ENCODE data around the gene BAK1. TPM values are rescaled to one million over a fixed set of nuclear protein-coding genes. Genes with fewer than 3 reads are reported as not detected.
"Not testable (repeated sequence)": the region's sequence is repeated elsewhere in the genome, so short reads cannot be mapped to it uniquely, and the experiment has no call there.

Gene BAK1
- total RNA-seq, 2 experiments from 2014 or later = 70.9 to 74.4 TPM

DNA sequence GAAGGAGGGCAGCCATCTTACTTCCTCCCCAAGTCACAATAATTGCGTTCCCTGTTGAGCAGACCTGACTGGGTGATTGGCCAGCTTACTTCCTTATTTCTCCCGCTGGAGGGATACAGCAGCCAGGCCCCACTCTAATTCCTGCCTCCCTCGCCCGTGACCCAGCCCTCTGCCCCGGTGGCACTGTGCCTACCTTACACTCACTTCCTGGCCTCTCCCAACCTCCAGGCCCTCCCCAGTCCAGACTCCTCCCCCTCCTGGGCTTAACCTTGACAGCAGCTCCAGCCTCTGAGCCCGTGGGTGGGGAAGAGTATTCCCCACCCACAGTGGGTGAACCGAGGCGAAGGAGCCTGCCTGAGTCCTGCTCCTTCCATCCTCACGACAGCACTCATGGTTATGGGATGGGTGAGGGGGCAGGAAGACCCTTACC lies 3.0 kb downstream of the BAK1 start:
- Mint-ChIP-seq H3K9me3 (ENCODE audit: low read depth) (no peaks in the 10 kb centered on the region), H3K27ac (peak overlapping the region; percentile 97), H3K4me1 (peaks cover 43% of the 10 kb centered on the region), H3K27me3 (no peaks in the 10 kb centered on the region), H3K4me3 (peak overlapping the region; percentile 99), H3K36me3 (peaks cover 41% of the 10 kb centered on the region)
- ATAC-seq = no peak
- CTCF ChIA-PET = interaction anchor here (1.3 kb wide), 1 partner anchor 8 kb away, joined by 4 read pairs; no protein-coding TSS in a partner anchor
- DNase-seq = no peak

DNA sequence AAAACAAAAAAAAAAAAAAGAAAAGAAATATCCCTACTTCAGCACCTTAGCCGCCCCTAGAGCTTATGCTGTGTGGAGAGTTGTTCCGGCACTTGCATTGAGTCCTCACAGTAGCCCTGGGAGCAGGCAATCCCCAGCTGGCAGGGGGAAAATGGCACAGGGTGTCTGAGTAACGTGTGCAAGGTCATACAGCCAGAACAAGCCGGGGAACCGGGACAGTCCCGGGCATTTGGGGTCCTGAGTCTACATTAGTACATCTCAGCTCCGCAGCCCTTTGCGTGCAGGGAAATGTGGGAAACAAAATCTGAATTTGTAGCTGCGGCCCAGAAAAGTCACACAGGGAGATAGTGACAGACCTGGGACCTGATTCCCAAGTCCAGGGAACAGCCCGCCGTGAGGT lies 3.4 kb downstream of the BAK1 start:
- Mint-ChIP-seq H3K4me3 (peak overlapping the region; percentile 99), H3K27me3 (no peaks in the 10 kb centered on the region), H3K27ac (no peak overlapping the region), H3K4me1 (peaks cover 48% of the 10 kb centered on the region), H3K36me3 (peaks cover 45% of the 10 kb centered on the region), H3K9me3 (ENCODE audit: low read depth) (no peaks in the 10 kb centered on the region)
- ATAC-seq (no peak), DNase-seq (no peak)
- CTCF ChIA-PET = interaction anchor here (1.3 kb wide), 1 partner anchor 8 kb away, joined by 4 read pairs; no protein-coding TSS in a partner anchor

- peaks cover 56% of the 10 kb centered on the region for H3K4me1 Mint-ChIP-seq
- no peak overlapping the region for H3K27ac Mint-ChIP-seq
- peaks cover 48% of the 10 kb centered on the region for H3K36me3 Mint-ChIP-seq
- DNase-seq = no peak
- no peak overlapping the region for H3K4me3 Mint-ChIP-seq
- no peak for ATAC-seq
- no peaks in the 10 kb centered on the region for H3K27me3 Mint-ChIP-seq
- CTCF ChIA-PET = interaction anchor here (0.9 to 1.0 kb wide), 2 partner anchors 8 to 125 kb away, joined by 3 read pairs; no protein-coding TSS in a partner anchor
- H3K9me3 Mint-ChIP-seq (ENCODE audit: low read depth) = no peaks in the 10 kb centered on the region
Measured at GRCh38 chr6:33575211-33575610, 4.9 kb downstream of the BAK1 start.

DNA sequence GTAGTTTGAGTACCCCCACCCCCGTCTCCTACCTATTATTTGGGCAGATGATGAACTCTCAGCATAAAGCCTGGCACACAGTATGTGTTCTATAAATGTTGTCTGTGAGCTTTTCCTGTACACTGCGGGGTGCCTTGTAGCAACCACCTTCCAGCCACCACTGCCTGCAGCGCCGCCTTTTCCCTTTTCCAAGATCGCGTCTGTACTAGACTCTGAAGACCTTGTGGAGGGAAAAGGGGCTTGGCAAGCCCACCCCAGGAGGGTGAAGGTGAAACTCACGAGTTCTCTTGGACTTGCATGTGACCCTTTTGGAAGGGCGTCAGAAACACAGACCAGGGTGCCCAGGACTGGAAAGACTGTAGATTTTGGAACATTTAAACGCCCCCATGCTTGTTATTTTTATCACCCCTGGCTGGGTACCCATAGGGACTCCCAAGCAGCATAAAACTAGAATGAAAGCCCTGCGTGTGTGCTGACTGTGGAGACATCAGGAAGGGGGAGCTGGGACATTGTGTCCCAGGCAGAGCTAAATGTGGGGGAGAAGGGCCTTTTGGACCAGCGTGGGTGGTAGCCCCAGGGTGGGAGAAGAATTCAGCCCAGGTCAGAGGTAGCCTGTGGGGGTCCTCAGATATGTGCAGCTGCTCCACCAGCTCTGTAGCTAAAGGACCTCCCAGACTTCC lies 8.3 kb downstream of the BAK1 start:
- Mint-ChIP-seq H3K36me3 (peaks cover 51% of the 10 kb centered on the region), H3K4me3 (peak overlapping the region; percentile 74), H3K27ac (peak overlapping the region; percentile 97), H3K27me3 (no peaks in the 10 kb centered on the region), H3K4me1 (peaks cover 56% of the 10 kb centered on the region), H3K9me3 (ENCODE audit: low read depth) (no peaks in the 10 kb centered on the region)
- ATAC-seq (no peak), DNase-seq (no peak)
- CTCF ChIA-PET = interaction anchor here (1.0 to 3.9 kb wide), 6 partner anchors 8 to 149 kb away, joined by 3 to 30 read pairs (median 6); partner anchors contain the start of gene BAK1

GRCh38 chr6:33570806-33571636 lies 9.1 kb downstream of the BAK1 start:
- H3K4me1 Mint-ChIP-seq = peaks cover 54% of the 10 kb centered on the region
- DNase-seq (peak; percentile 99), ATAC-seq (peak; percentile 89)
- CTCF ChIA-PET = interaction anchor here (0.7 to 3.9 kb wide), 13 partner anchors 9 to 161 kb away, joined by 3 to 30 read pairs (median 4); partner anchors contain the start of genes BAK1 and ITPR3
- peak overlapping the region; percentile 74 for H3K4me3 Mint-ChIP-seq
- H3K9me3 Mint-ChIP-seq (ENCODE audit: low read depth) = no peaks in the 10 kb centered on the region
- no peaks in the 10 kb centered on the region for H3K27me3 Mint-ChIP-seq
- peak overlapping the region; percentile 97 for H3K27ac Mint-ChIP-seq
- H3K36me3 Mint-ChIP-seq = peaks cover 50% of the 10 kb centered on the region

- Mint-ChIP-seq H3K9me3 (ENCODE audit: low read depth) (no peaks in the 10 kb centered on the region), H3K36me3 (peaks cover 37% of the 10 kb centered on the region)
- no peak for DNase-seq
Measured at GRCh38 chr6:33568826-33569570, 11.1 kb downstream of the BAK1 start.

DNA sequence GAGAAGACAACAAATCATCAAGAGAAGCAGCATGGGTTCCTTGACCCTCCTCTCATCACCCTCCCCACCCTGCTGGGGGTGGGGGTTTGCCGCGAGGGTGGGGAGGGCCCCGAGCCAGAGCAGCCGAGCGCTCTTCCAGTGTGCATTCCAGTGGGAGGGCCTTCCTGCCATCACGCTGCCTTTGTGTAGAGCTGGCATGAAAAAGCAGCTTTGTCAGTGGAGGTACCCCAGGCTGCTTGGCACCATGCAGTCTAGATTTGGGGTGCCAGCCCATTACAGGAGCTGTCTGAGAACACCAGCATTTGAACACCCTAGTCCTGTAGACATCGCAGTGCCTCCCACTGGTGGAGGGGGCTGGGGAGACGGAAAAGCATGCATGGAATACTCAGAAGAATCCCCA lies 12.2 kb downstream of the BAK1 start:
- H3K4me1 Mint-ChIP-seq = peaks cover 43% of the 10 kb centered on the region
- CTCF ChIA-PET = interaction anchor here (1.0 kb wide), 1 partner anchor 17 kb away, joined by 4 read pairs; no protein-coding TSS in a partner anchor

More at GRCh38 chr6:33568826-33569570, 11.1 kb downstream of the BAK1 start:
- CTCF ChIA-PET = interaction anchor here (1.0 to 3.9 kb wide), 3 partner anchors 11 to 143 kb away, joined by 4 to 30 read pairs (median 4); partner anchors contain the start of gene BAK1
- peak overlapping the region; percentile 97 for H3K27ac Mint-ChIP-seq
- H3K27me3 Mint-ChIP-seq = no peaks in the 10 kb centered on the region
- H3K4me3 Mint-ChIP-seq = no peak overlapping the region
- no peak for ATAC-seq
- peaks cover 45% of the 10 kb centered on the region for H3K4me1 Mint-ChIP-seq

DNA sequence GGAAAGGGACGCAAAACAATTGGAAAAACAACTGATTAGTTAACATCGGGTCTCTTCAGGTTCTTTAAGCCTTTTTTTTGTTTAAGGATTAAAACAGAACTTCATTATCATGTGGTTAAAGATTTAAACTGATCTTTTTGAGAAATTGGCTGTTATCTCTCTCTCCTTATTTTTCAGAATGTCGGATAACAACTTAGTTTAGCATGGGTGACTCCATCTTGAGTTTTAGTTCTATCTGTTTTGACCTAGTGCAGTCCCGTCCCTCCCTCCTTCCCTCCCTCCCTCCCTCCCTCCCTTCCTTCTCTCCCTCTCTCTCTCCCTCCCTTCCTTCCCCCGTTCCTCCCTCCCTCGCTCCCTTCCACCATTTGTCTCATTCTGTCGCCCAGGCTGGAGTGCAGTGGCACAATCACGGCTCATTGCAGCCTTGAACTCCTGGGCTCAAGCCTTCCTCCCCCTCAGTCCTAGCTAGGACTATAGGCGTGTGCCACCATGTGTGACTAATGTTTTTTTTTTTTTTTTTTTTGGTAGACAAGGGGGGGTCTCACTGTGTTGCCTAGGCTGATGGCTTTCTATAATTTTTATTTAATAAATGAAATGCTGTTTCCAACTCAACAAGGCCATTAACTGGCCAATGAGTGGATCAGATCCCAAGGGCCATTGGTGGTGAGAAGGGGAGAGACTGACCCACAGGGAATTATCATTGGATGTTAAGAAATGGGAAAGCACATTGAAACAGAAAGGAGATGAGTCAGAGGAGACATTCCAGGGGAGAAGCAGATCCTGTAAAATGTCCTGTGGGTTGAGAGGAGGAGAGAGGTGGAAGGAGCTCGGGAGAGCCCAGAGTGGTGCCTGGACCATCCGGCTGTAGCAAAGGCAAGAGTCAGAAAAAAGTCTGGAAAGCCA lies 13.6 kb downstream of the BAK1 start:
- peak overlapping the region; percentile 5 for H3K27ac Mint-ChIP-seq
- CTCF ChIA-PET = interaction anchor here (1.2 kb wide), 1 partner anchor 20 kb away, joined by 6 read pairs; no protein-coding TSS in a partner anchor
- no peak for DNase-seq
- ATAC-seq = no peak
- peaks cover 44% of the 10 kb centered on the region for H3K4me1 Mint-ChIP-seq
- no peak overlapping the region for H3K4me3 Mint-ChIP-seq
- H3K36me3 Mint-ChIP-seq = peaks cover 26% of the 10 kb centered on the region
- H3K9me3 Mint-ChIP-seq (ENCODE audit: low read depth) = no peaks in the 10 kb centered on the region
- no peaks in the 10 kb centered on the region for H3K27me3 Mint-ChIP-seq

More for the DNA sequence above, 12.2 kb downstream of the BAK1 start:
- Mint-ChIP-seq H3K36me3 (peaks cover 34% of the 10 kb centered on the region), H3K4me3 (no peak overlapping the region), H3K27ac (peak overlapping the region; percentile 37), H3K9me3 (ENCODE audit: low read depth) (no peaks in the 10 kb centered on the region), H3K27me3 (no peaks in the 10 kb centered on the region)
- DNase-seq (no peak), ATAC-seq (no peak)

DNA sequence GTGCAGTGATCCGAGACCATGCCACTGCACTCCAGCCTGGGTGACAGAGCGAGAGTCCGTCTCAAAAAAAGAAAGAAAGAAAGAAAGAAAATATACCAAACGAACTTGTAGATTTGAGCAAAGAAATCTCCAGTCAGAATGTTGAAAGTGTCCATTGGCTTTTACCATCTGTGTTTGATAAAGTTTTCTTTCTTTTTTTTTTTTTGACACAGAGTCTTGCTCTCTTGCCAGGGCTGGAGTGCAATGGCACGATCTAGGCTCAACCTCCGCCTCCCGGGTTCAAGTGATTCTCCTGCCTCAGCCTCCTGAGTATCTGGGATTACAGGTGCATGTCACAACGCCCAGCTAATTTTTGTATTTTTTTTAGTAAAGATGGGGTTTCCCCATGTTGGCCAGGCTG lies 21.3 kb downstream of the BAK1 start:
- H3K27ac Mint-ChIP-seq = no peak overlapping the region
- H3K4me1 Mint-ChIP-seq = peaks cover 20% of the 10 kb centered on the region
- no peak for ATAC-seq
- CTCF ChIA-PET = no interaction called here
- peaks cover 3% of the 10 kb centered on the region for H3K36me3 Mint-ChIP-seq
- DNase-seq = no peak
- no peak overlapping the region for H3K4me3 Mint-ChIP-seq
- H3K9me3 Mint-ChIP-seq (ENCODE audit: low read depth) = no peaks in the 10 kb centered on the region
- H3K27me3 Mint-ChIP-seq = no peaks in the 10 kb centered on the region

- ATAC-seq (no peak), DNase-seq (no peak)
- no peak overlapping the region for H3K4me3 Mint-ChIP-seq
- no peak overlapping the region for H3K27ac Mint-ChIP-seq
- CTCF ChIA-PET = no interaction called here
- no peaks in the 10 kb centered on the region for H3K27me3 Mint-ChIP-seq
- H3K4me1 Mint-ChIP-seq = peaks cover 14% of the 10 kb centered on the region
- H3K9me3 Mint-ChIP-seq (ENCODE audit: low read depth) = no peaks in the 10 kb centered on the region
- H3K36me3 Mint-ChIP-seq = peaks cover 3% of the 10 kb centered on the region
Measured at GRCh38 chr6:33557376-33557775, 22.7 kb downstream of the BAK1 start.

DNA sequence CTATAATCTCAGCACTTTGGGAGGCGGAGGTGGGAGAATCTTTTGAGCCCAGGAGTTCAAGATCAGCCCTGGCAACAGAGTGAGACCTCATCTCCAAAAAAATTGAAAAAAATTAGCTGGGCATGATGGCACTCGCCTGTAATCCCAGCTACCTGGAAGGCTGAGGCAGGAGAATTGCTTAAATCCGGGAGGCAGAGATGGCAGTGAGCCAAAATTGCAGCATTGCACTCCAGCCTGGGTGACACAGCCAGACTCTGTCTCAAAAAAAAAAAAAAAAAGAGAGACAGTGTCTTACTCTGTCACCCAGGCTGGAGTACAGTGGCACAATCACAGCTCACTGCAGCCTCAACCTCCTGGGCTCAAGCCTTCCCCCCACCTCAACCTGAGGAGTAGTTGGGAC lies 27.2 kb downstream of the BAK1 start:
- not testable (repeated sequence) for H3K4me3 Mint-ChIP-seq; DNase-seq; H3K36me3 Mint-ChIP-seq; ATAC-seq; H3K27me3 Mint-ChIP-seq; H3K9me3 Mint-ChIP-seq (ENCODE audit: low read depth); H3K27ac Mint-ChIP-seq
- peaks cover 18% of the 10 kb centered on the region for H3K4me1 Mint-ChIP-seq
- CTCF ChIA-PET = interaction anchor here (0.6 kb wide), 1 partner anchor 43 kb away, joined by 3 read pairs; no protein-coding TSS in a partner anchor

DNA sequence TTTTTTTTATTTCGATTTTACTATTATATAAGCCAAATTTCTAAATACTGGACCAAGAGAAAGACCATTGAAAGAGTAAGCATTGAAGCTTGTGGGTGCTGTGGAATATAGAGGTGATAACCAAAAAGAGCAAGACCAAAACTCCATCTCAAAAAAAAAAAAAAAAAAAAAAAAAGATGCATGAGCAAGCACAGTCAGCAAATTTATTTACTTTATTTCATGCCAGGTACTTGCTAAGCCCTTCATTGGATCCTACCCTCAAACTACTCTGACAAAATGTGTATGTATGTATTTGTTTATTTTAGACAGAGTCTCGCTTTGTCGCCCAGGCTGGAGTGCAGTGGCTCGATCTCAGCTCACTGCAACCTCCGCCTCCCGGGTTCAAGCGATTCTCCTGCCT lies 27.8 kb downstream of the BAK1 start:
- Mint-ChIP-seq H3K27me3 (no peaks in the 10 kb centered on the region), H3K4me1 (peaks cover 22% of the 10 kb centered on the region), H3K4me3 (no peak overlapping the region), H3K27ac (no peak overlapping the region), H3K36me3 (no peaks in the 10 kb centered on the region), H3K9me3 (ENCODE audit: low read depth) (no peaks in the 10 kb centered on the region)
- no peak for DNase-seq
- no peak for ATAC-seq
- CTCF ChIA-PET = interaction anchor here (0.6 kb wide), 1 partner anchor 43 kb away, joined by 3 read pairs; no protein-coding TSS in a partner anchor

Measured in activated CD8-positive, alpha-beta memory T cell treated with anti-CD3 and anti-CD28 coated beads, Interleukin-2, amount 10 ng/mL, durations not matched to agents 7 days and 5 days (primary cell).